ENCODE data around the gene CARF. TPM values are rescaled to one million over a fixed set of nuclear protein-coding genes. Genes with fewer than 3 reads are reported as not detected.
"Not testable (repeated sequence)": the region's sequence is repeated elsewhere in the genome, so short reads cannot be mapped to it uniquely, and the experiment has no call there.

CARF gene
- total RNA-seq, 1 experiment from 2014 or later = 6.7 TPM

DNA sequence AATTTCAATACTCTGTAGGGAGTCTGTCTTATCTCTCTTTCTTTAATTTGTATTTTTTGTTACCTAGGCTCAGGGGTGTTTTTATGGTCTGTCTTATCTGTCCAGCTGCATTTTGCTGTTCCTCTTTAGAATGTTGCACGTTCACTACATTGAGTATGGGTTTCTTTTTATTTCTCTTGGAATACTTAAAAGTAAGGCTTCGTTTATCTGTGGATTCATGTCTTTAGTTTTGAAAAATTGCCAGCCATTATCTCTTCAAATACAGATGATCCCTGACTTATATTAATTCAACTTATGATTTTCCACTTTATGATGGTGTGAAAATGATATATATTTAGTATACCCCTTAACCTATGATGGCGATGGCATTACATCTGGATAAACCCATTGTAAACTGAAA, 26.9 kb downstream of the CARF start:
- DNase-seq (ENCODE audit: low read depth) = no peak

DNA sequence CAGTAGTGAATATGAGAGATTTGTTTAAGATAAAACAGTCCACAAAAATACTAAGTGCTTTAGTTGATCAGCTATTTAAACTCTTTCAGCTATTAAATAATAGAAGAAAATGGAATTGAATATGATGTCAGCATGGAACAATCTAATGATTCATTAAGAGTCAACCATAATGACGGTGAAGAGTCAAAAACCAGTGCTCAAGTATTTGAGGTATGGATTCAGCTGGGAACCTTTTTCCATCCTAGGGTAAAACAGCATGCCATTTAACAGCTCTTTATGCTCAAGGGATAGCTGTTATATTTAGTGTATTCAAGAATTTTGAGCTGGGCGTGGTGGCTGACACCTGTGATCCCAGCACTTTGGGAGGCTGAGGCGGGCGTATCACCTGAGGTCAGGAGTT, 29.7 kb downstream of the CARF start:
- DNase-seq (ENCODE audit: low read depth) = no peak

DNA sequence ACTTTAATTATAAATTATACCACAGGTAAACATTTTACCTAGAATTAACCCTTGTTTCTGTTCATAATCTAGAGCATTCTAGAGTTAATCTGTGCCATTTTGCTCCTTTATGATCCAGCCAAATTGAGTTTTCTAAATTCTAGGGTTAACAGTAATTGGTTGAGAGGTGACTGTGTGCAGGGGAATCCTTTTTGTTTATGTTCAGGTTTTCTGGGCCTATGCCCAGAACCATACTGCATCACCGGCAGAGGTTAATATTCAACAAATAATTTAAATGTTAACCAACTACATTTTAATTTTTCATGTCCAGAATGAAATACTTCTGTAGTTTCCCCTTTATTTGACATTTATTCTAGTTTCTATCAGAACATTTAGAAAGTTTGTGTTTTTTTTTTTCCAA, 32.3 kb downstream of the CARF start:
- no peak for DNase-seq (ENCODE audit: low read depth)

GRCh38 chr2:202944816-202945215, 32.7 kb downstream of the CARF start:
- DNase-seq (ENCODE audit: low read depth) = no peak

GRCh38 chr2:202945497-202945896, 33.4 kb downstream of the CARF start:
- DNase-seq (ENCODE audit: low read depth) = no peak

DNA sequence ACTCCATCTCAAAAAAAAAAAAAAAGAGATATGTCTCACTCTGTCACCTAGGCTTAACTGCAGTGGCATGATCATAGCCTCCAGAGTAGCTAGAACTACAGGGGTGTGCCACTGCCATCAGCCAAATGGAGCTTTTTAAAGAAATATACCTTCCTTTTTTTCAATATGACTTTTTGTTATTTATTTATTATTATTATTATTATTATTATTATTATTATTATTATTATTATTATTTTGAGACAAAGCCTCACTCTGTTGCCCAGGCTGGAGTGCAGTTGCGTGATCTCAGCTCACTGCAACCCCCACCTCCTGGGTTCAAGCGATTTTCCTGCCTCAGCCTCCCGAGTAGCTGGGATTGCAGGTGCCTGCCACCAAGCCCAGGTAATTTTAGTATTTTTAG, 37.3 kb downstream of the CARF start:
- not testable (repeated sequence) for DNase-seq (ENCODE audit: low read depth)

- no peak for DNase-seq (ENCODE audit: low read depth)
Observed at GRCh38 chr2:202950592-202950991, 38.5 kb downstream of the CARF start.

DNA sequence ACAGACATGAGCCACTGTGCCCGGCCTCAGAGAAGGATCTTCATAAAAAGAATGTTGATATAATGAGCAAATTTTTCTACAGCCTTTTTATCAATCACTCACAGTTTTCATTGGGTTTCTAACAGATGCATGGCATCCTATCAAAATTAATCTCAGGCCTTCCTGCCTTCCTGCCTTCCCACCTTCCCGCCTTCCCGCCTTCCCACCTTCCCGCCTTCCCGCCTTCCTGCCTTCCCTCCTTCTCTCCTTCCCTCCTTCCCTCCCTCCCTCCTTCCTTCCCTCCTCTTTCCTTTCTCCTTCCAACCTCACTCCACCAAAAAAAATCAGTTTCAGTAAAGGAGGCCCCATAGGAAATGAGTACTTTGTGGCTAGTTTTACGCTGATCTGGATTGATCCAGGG, 48.4 kb downstream of the CARF start:
- DNase-seq (ENCODE audit: low read depth) = no peak

DNA sequence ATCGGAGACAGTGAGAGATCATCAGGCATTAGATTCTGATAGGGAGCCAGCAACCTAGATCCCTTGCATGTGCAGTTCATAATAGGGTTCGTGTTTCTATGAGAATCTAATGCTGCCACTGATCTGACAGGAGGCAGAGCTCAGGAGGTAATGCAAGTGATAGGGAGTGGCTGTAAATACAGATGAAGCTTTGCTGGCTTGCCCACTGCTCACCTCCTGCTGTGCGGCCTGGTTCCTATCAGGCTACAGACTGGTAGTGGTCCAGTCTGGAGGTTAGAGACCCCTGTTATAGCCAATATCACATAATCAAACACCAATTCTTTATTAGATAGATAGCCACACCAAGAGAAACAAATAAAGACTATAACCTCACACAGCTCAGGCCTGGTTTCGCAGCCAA, 51.6 kb downstream of the CARF start:
- no peak for DNase-seq (ENCODE audit: low read depth)

- peak; percentile 86 for DNase-seq (ENCODE audit: low read depth)
Observed at GRCh38 chr2:202965810-202966460, 53.9 kb downstream of the CARF start.

GRCh38 chr2:202969404-202969803, 57.3 kb downstream of the CARF start:
- DNase-seq (ENCODE audit: low read depth) = not testable (repeated sequence)

DNA sequence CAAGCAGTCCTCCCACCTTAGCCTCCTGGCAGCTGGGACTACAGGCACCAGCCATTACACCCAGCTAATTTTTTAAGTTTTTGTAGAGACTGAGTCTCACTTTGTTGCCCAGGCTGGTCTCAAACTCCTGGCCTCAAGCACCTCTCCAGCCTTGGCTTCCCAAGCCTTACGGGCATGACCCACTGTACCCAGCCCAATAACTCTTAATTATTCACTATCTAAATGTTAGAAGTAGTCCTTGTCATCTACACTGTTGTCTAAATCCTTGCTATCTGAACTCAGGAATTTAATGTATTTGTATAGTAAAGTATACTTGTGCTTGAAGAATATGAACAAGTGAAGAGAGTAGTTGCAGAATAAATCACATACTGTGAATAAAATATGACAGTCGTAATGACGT, 64.7 kb downstream of the CARF start:
- no peak for DNase-seq (ENCODE audit: low read depth)

DNA sequence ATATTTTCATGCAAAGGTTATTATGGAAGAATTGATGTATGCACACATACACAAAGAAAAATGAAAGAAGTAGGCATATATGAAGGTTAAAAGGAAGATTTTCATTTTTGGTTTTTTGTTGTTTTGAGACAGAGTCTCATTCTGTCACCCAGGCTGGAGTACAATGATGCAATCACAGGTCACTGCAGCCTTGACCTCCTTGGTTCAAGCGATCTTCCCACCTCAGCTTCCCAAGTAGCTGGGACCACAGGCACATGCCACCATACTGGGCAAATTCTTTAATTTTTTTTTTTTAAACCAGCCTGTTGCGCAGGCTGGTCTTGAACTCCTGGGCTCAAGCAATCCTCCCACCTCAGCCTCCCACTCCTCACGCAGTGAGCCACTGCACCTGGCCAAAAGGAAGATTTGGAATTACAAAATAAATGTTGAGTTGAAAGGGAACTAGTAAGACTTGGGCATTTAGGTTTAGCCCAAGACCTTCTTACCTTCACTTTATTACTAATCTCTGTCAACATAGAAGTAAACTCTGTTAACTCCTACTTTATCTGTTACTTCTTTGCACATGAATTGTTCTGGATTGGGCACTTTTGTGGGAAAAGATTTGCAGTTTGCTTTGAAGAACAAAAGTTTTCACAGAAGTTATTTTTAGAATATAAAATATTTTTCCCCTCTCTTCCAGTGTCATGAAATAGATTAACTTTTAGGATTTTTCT, 70.9 kb downstream of the CARF start:
- no peak for DNase-seq (ENCODE audit: low read depth)

DNA sequence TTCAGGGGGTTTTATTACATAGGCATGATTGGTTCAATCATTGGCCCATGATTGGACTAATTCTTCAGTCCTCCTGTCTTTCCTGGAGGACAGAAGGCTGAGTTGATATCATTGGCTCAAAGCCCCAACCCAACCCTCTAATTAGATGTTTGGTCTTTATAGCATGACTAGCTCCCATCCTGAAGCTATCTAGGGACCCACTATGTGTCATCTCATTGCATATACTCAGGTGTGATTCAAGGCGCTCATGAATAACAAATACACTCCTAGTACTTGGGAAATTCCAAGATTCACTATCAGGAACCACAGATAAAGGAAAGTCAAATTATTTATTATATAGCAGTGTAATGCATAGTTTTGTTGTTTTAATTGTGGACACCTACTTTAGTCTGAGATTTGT, 77.7 kb downstream of the CARF start:
- no peak for DNase-seq (ENCODE audit: low read depth)

- DNase-seq (ENCODE audit: low read depth) = no peak
Observed at GRCh38 chr2:202990501-202990900, 78.4 kb downstream of the CARF start.

- DNase-seq (ENCODE audit: low read depth) = not testable (repeated sequence)
Observed at GRCh38 chr2:202997113-202997512, 85.0 kb downstream of the CARF start.

DNA sequence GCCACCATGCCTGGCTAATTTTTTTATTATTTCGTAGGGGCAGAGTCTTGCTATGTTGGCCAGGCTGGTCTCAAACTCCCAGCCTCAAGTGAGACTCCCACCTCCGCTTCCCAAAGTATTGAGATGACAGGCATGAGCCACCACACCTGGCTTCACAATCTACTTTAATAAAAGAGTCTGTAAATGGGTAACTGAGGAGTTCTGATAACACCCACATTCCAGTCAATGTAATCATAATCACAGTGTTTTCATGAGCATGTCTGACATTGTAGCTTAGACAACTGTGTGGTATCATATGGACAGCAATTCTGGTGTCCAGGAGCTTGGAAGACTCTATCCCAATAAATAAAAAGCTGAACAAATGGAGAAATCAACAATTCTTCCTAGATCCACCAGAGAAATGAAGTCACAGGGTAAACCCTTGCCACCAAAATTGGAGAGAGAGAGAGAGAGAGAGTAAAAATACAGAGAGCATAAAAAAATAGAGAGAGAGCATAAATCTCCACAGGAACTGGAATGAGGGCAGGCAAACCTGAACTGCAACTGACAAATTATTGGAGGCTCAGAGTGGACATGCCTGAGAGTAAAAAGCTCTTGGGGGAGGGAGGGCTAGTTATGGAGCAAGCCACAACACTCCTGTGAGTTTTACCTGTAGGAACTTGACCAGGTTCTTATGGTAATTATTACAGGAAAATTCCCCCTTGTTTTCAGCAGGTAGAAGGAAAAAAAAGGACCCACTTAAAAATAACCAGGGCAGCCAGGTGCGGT, 90.2 kb downstream of the CARF start:
- DNase-seq (ENCODE audit: low read depth) = no peak

DNA sequence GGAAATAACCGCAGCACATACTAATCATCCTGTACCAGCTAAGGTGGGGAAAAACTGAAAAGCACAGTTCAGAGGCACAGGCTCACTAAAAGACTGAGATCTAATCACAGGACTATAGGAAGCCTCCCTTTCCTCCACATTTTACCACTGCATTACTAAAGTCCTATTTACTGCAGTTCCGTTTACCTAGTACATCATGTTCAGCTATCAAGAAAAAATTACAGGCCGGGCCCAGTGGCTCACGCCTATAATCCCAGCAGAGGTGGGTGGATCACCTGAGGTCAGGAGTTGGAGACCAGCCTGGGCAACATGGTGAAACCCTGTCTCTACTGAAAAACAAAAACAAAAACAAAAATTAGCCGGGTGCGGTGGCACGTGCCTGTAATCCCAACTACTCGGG, 91.6 kb downstream of the CARF start:
- DNase-seq (ENCODE audit: low read depth) = no peak

GRCh38 chr2:203014456-203015199, 102.6 kb downstream of the CARF start, which contains the start of gene NBEAL1:
Gene NBEAL1 (plus strand): TSS chr2:203014875. CDS start chr2:203016385, 1,510 bp downstream.
- peak; percentile 98 for DNase-seq (ENCODE audit: low read depth)

DNA sequence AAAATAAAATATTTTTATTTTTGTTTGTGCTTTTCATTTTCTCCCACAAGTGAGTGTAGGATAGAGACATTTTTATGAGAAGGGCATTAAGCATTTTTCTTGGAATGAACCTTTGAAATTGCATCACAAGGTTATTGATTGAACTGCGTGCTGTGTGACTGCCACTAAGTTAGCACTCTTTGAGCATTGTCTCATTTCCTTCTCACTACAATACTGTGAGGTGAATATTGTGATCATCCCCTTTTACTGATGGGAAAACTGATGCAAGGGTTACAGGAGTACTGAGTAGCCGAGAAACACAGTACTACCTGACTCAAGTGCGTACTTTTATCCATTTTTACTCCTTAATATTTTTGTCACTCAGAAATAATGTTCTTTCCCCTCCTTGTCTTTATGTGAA, 104.6 kb downstream of the CARF start:
- DNase-seq (ENCODE audit: low read depth) = no peak

DNA sequence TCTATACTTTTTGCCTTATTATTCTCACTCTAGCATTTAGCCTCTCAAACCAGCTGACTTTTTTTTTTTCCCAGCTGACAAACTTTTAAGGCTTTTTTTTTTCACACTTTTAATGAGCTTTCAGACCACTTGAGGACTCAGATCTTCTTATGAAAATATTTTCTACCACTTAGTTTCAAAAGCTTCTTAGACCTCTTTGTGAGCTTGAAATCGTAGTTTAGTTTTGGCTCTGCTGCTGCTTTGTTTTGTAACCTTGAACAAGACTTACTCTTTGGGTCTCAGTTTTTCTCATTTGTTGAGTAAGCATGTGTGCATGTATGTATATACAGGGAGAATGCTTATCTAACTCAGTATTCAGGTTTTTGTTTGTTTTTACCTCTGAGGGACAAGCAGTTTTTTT, 106.1 kb downstream of the CARF start:
- DNase-seq (ENCODE audit: low read depth) = peak; percentile 14

DNA sequence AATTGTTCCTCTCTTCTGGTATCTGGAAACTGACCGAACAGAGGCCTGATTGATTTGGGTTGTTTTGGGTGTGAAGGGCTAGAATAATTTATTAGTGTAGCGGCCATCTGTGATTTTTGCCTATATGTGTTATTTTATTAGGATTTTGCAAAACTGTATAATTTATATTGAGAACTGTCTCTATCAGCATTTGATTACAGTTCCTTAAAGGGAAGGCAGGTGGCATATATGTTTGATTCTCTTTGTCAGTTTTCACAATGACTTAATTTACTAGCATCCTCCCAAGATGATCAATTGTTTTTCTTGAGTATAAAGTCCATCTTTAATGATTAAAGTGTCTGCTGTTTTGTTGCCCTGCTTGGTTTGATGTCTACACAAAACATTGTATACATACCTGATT, 107.1 kb downstream of the CARF start:
- no peak for DNase-seq (ENCODE audit: low read depth)
